Nephron progenitor cell (in vitro differentiated cells): ENCODE data around the gene TRIM17.
A peak's percentile ranks its signal among the peaks of the same experiment; 100 is the strongest.

ENCODE experiments used
- DNase-seq: peaks from one replicate; pipeline ENCODE4 v3.0.0; 2021
- H3K27ac Mint-ChIP-seq: 2 replicates; pipeline ENCODE4 v1.8.0; 2021; ENCODE audit warnings: mild to moderate bottlenecking, moderate library complexity, mixed read lengths
- H3K27me3 Mint-ChIP-seq: 2 replicates; pipeline ENCODE4 v1.8.0; 2021; ENCODE audit warnings: mild to moderate bottlenecking, low read depth, mixed read lengths; ENCODE audit not compliant: poor library complexity
- H3K36me3 Mint-ChIP-seq: 2 replicates; pipeline ENCODE4 v1.8.0; 2021; ENCODE audit warnings: low read depth, mixed read lengths
- H3K4me1 Mint-ChIP-seq: 2 replicates; pipeline ENCODE4 v1.8.0; 2021; ENCODE audit warnings: mixed read lengths
- H3K4me3 Mint-ChIP-seq: 2 replicates; pipeline ENCODE4 v1.8.0; 2021; ENCODE audit warnings: mild to moderate bottlenecking, moderate library complexity, mixed read lengths
- H3K9me3 Mint-ChIP-seq: 2 replicates; pipeline ENCODE4 v1.8.0; 2021; ENCODE audit warnings: mild to moderate bottlenecking, moderate library complexity, mixed read lengths
- TF ChIP-seq, protein P1 (sequence below): fragments of 200-600 bp; sonication (generic); IDR thresholded peaks from 2 replicates; pipeline ENCODE4 v1.5.0; 2021; ENCODE audit warnings: antibody characterized with exemption

Gene TRIM17

DNA sequence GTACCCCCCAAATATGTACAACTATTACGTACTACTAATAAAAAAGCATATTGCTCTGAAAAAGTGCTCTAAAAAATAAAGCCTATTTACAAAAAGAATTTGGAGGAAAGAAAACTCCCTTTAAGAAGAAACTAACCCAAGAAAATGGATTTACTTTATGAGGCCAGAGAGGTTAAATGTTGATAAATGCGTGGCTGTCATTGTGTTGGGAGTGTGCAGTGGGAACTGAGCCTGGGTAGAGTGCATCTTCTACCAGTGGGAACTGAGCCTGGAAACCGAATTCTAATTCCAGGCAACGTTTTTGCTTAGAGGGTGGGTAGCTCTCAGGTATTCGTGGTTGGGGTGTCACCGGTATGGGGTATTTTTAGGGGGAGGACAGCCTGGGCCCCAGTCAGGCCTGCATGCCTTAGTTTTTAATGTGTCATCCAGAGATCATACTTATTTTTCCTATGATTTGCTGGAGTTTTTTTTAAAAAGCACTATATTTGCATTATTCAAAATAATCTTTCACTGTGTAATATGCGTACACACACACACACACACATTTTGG is 46.4 kb upstream of the TRIM17 start:
- H3K4me3 Mint-ChIP-seq, result peak overlapping the region; percentile 87
- peaks cover 70% of the 10 kb centered on the region for H3K27me3 Mint-ChIP-seq
- DNase-seq, result no peak

DNA sequence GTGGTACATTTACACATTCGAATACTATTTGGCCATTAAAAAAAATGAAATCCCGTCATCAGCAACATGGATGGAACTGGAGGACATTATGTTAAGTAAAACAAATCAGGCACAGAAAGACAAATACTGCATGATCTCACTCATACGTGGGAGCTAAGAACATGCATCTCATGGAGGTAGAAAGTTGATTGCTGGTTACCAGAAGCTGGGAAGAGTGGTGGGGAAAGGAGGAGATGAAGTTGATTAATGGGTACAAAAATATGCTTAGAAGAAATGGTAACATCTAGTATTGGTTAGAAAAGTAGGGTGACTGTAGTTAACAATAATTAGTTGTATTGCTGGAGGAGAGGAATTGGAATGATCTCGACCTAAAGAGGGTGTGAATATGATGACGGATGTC is 45.9 kb upstream of the TRIM17 start:
- no peaks in the 10 kb centered on the region for H3K36me3 Mint-ChIP-seq
- H3K4me1 Mint-ChIP-seq, result peaks cover 58% of the 10 kb centered on the region

More for the DNA sequence above, 46.4 kb upstream of the TRIM17 start:
- TF ChIP-seq, protein P1, sequence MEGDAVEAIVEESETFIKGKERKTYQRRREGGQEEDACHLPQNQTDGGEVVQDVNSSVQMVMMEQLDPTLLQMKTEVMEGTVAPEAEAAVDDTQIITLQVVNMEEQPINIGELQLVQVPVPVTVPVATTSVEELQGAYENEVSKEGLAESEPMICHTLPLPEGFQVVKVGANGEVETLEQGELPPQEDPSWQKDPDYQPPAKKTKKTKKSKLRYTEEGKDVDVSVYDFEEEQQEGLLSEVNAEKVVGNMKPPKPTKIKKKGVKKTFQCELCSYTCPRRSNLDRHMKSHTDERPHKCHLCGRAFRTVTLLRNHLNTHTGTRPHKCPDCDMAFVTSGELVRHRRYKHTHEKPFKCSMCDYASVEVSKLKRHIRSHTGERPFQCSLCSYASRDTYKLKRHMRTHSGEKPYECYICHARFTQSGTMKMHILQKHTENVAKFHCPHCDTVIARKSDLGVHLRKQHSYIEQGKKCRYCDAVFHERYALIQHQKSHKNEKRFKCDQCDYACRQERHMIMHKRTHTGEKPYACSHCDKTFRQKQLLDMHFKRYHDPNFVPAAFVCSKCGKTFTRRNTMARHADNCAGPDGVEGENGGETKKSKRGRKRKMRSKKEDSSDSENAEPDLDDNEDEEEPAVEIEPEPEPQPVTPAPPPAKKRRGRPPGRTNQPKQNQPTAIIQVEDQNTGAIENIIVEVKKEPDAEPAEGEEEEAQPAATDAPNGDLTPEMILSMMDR, result no peak
- H3K36me3 Mint-ChIP-seq, result no peaks in the 10 kb centered on the region
- H3K9me3 Mint-ChIP-seq, result no peaks in the 10 kb centered on the region
- peaks cover 55% of the 10 kb centered on the region for H3K4me1 Mint-ChIP-seq
- no peak overlapping the region for H3K27ac Mint-ChIP-seq

DNA sequence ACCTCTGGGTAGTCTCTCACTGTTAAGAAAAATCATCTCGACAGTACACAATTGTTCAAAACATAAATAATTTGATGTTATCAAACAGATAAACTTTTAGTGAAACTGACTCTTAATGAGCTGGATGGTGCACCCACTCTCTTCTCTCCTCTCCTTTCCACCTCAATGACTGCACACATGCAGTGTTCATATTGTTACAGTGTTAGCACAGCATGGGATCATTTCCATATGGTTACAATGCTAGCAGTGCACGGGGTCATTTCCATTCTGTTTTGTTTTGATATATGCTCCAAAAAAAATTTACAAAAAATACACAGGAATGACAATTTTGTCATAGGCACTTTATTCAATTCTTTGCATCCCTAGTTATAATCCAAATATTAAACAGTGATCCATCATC is 44.2 kb upstream of the TRIM17 start:
- H3K27me3 Mint-ChIP-seq, result peaks cover 50% of the 10 kb centered on the region
- DNase-seq, result no peak

More for the DNA sequence above, 45.9 kb upstream of the TRIM17 start:
- Mint-ChIP-seq H3K4me3 (peak overlapping the region; percentile 87), H3K9me3 (no peaks in the 10 kb centered on the region), H3K27ac (no peak overlapping the region), H3K27me3 (peaks cover 65% of the 10 kb centered on the region)
- TF ChIP-seq, protein P1, result no peak
- DNase-seq, result no peak

DNA sequence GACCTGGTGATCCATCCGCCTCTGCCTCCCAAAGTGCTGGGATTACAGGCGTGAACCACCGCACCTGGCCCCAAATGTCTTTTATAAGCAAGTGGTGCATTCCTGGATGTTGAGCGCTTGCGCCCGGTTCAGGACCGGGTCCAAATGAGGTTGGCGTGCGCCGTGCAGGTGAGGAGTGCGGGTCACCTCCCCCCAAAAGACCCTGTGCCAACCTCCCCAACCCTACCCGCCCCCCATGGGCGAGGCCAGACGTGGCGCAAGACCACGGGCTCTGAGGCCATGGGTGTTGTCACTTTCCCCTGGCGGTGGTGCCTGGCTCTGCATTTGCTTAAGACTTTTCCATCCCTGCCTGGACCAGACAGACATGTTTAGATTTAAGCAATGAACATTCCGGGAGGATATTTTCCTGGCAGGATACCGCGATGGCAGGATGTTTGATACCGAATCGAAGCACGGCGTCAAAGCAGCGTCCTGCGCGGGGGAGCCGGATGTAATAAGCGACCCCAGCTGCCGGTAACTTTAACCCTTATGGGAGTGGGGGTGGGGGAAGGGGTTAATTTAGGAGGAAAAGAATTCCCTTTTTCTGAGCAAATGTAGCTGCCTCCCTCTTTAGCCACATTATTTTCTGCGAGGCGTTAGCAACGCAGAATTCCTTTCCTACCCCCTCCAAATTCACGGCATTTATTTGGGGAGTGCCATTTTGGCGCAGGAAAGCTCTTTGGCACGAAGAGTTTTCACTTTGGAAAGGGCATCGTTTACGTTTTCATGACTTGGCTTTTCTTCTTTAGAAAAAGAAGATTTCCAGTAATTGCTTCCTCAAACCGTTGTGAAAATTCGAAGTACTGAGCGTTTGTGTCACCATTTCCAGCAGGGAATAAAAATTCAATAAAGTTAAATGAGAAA is 42.7 kb upstream of the TRIM17 start:
- H3K9me3 Mint-ChIP-seq, result no peaks in the 10 kb centered on the region
- H3K27me3 Mint-ChIP-seq, result peaks cover 42% of the 10 kb centered on the region
- peak overlapping the region; percentile 91 for H3K4me3 Mint-ChIP-seq
- H3K36me3 Mint-ChIP-seq, result peaks cover 3% of the 10 kb centered on the region
- H3K4me1 Mint-ChIP-seq, result peaks cover 68% of the 10 kb centered on the region
- TF ChIP-seq, protein P1, result peak; percentile 86
- peak overlapping the region; percentile 29 for H3K27ac Mint-ChIP-seq
- DNase-seq, result peak; percentile 72

More for the DNA sequence above, 44.2 kb upstream of the TRIM17 start:
- Mint-ChIP-seq H3K27ac (no peak overlapping the region), H3K4me3 (peak overlapping the region; percentile 71), H3K9me3 (no peaks in the 10 kb centered on the region), H3K36me3 (no peaks in the 10 kb centered on the region), H3K4me1 (peaks cover 74% of the 10 kb centered on the region)
- TF ChIP-seq, protein P1, result no peak

DNA sequence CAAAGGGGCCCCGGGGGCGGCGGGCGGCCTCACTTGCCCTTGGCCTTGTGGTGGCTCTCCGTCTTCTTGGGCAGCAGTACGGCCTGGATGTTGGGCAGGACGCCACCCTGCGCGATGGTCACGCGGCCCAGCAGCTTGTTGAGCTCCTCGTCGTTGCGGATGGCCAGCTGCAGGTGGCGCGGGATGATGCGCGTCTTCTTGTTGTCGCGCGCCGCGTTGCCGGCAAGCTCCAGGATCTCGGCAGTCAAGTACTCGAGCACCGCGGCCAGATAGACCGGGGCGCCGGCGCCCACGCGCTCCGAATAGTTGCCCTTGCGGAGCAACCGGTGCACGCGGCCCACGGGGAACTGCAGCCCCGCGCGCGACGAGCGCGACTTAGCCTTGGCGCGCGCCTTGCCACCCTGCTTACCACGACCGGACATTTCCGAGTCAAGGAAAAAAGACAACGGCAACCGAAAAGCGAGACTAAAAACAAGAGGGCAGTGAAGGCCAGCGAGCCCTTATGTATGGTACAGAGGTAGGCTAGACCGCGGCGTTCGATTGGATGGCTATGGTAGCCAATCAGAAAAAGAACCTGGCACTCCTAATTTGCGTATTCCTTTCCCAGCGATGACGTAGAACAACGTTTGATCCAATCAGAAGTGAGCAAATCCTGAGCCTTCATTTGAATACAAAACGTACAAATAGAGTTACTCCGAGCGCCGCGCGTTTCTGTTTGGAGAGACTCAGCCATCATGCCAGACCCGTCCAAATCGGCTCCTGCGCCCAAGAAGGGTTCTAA is 40.9 kb upstream of the TRIM17 start:
- peaks cover 31% of the 10 kb centered on the region for H3K27me3 Mint-ChIP-seq
- DNase-seq, result peak; percentile 83
- H3K4me1 Mint-ChIP-seq, result peaks cover 66% of the 10 kb centered on the region
- TF ChIP-seq, protein P1, result no peak
- H3K27ac Mint-ChIP-seq, result peak overlapping the region; percentile 99
- peak overlapping the region; percentile 91 for H3K4me3 Mint-ChIP-seq
- peaks cover 14% of the 10 kb centered on the region for H3K36me3 Mint-ChIP-seq
- H3K9me3 Mint-ChIP-seq, result no peaks in the 10 kb centered on the region
